GM23338 (cell line): ENCODE results near the gene AGRN. TPM values are rescaled to one million over a fixed set of nuclear protein-coding genes. Genes with fewer than 3 reads are reported as not detected.

Experiments
- ATAC-seq: fragments of 200-7000 bp; cut with Tn5 transposase; 3 replicates; pipeline ENCODE4 v1.9.1; 2020
- DNase-seq: peaks from one replicate; pipeline ENCODE4 v3.0.0-alpha.2; 2015; ENCODE audit warnings: low spot score
- H2AFZ ChIP-seq: fragments of 200-600 bp; sonication (generic); 2 replicates; pipeline ENCODE4 v1.8.0; 2016; ENCODE audit warnings: antibody characterized with exemption, mild to moderate bottlenecking, moderate library complexity
- H3F3A ChIP-seq: fragments of 200-600 bp; sonication (generic); replicated peaks from 2 replicates; pipeline ENCODE4 v1.8.0; 2017; ENCODE audit warnings: antibody characterized with exemption, mixed run types, low read depth
- H3K27ac ChIP-seq: fragments of 200-600 bp; sonication (generic); 2 replicates; pipeline ENCODE4 v1.6.1; 2016; ENCODE audit warnings: low read depth
- H3K27me3 ChIP-seq: fragments of 200-600 bp; sonication (generic); 2 replicates; pipeline ENCODE4 v1.8.0; 2016; ENCODE audit warnings: mild to moderate bottlenecking, mixed run types, moderate library complexity; ENCODE audit not compliant: insufficient read depth
- H3K36me3 ChIP-seq: fragments of 200-600 bp; sonication (generic); 2 replicates; pipeline ENCODE4 v1.8.0; 2016; ENCODE audit warnings: mild to moderate bottlenecking; ENCODE audit not compliant: insufficient read depth
- H3K4me1 ChIP-seq: fragments of 200-600 bp; sonication (generic); 2 replicates; pipeline ENCODE4 v1.8.0; 2016; ENCODE audit warnings: mild to moderate bottlenecking, moderate library complexity; ENCODE audit not compliant: insufficient read depth
- H3K4me2 ChIP-seq: fragments of 200-600 bp; sonication (generic); 2 replicates; pipeline ENCODE4 v1.7.1; 2017; ENCODE audit warnings: mixed run types
- H3K4me3 ChIP-seq: fragments of 200-600 bp; sonication (generic); 2 replicates; pipeline ENCODE4 v1.6.1; 2016; ENCODE audit warnings: mixed run types
- H3K79me2 ChIP-seq: fragments of 200-600 bp; sonication (generic); replicated peaks from 2 replicates; pipeline ENCODE4 v1.8.0; 2017; ENCODE audit warnings: mild to moderate bottlenecking; ENCODE audit not compliant: insufficient read depth
- H3K9me2 ChIP-seq: fragments of 200-600 bp; sonication (generic); 2 replicates; pipeline ENCODE4 v1.8.0; 2017; ENCODE audit not compliant: insufficient read depth
- H4K20me1 ChIP-seq: fragments of 200-600 bp; sonication (generic); replicated peaks from 2 replicates; pipeline ENCODE4 v1.8.0; 2017; ENCODE audit warnings: mild to moderate bottlenecking; ENCODE audit not compliant: insufficient read depth
- H3K27ac Mint-ChIP-seq: 2 replicates; pipeline ENCODE4 v1.8.0; 2020; ENCODE audit warnings: inconsistent platforms, mild to moderate bottlenecking, moderate library complexity, mixed read lengths
- H3K27me3 Mint-ChIP-seq: 3 replicates; pipeline ENCODE4 v1.8.0; 2022; ENCODE audit warnings: low read depth, mild to moderate bottlenecking, moderate library complexity, mixed read lengths, inconsistent platforms; ENCODE audit not compliant: insufficient read depth, poor library complexity
- H3K36me3 Mint-ChIP-seq: 3 replicates; pipeline ENCODE4 v1.8.0; 2021; ENCODE audit warnings: low read depth, mild to moderate bottlenecking, inconsistent platforms, moderate library complexity, mixed read lengths
- H3K4me1 Mint-ChIP-seq: 3 replicates; pipeline ENCODE4 v1.8.0; 2020; ENCODE audit warnings: mild to moderate bottlenecking, inconsistent platforms, mixed read lengths
- H3K4me3 Mint-ChIP-seq: 3 replicates; pipeline ENCODE4 v1.8.0; 2021; ENCODE audit warnings: moderate library complexity, mild to moderate bottlenecking, inconsistent platforms, mixed read lengths
- H3K9me3 Mint-ChIP-seq: 3 replicates; pipeline ENCODE4 v1.8.0; 2020; ENCODE audit warnings: moderate library complexity, mild to moderate bottlenecking, inconsistent platforms, mixed read lengths
- CREB1 ChIP-seq: fragments of 250-450 bp; sonication (Bioruptor Pico); IDR thresholded peaks from 2 replicates; pipeline ENCODE4 v1.5.0; 2020; ENCODE audit warnings: low read depth, mild to moderate bottlenecking, moderate library complexity
- CTCF ChIP-seq, 2 experiments: fragments of 200-600 bp in 1 of 2; sonication (generic) in 1 of 2; conservative IDR thresholded peaks; 2 replicates each; pipeline versions ENCODE4 v1.5.1 to v1.6.1; 2016 to 2017; ENCODE audit warnings: antibody characterized with exemption in 2 of 2, low read depth in 2 of 2, mild to moderate bottlenecking in 2 of 2, moderate library complexity in 1 of 2
- ETS1 ChIP-seq: IDR thresholded peaks from 2 replicates; pipeline ENCODE4 v1.6.1; 2016; ENCODE audit warnings: antibody characterized with exemption
- EZH2 ChIP-seq: fragments of 200-600 bp; sonication (generic); IDR thresholded peaks from one replicate; pipeline ENCODE4 v1.8.0; 2017; ENCODE audit warnings: antibody characterized with exemption, mild to moderate bottlenecking, low read depth; ENCODE audit not compliant: unreplicated experiment
- EZH2phosphoT487 ChIP-seq: fragments of 200-600 bp; sonication (generic); IDR thresholded peaks from one replicate; pipeline ENCODE4 v1.8.1; 2018; ENCODE audit warnings: antibody characterized with exemption; ENCODE audit not compliant: unreplicated experiment
- JUNB ChIP-seq: IDR thresholded peaks from one replicate; pipeline ENCODE4 v1.6.1; 2016; ENCODE audit warnings: antibody characterized with exemption; ENCODE audit not compliant: unreplicated experiment
- NANOG ChIP-seq: IDR thresholded peaks from 2 replicates; pipeline ENCODE4 v1.6.1; 2016; ENCODE audit warnings: antibody characterized with exemption, borderline replicate concordance
- POLR2AphosphoS5 ChIP-seq: IDR thresholded peaks from 2 replicates; pipeline ENCODE4 v1.6.1; 2016; ENCODE audit warnings: antibody characterized with exemption, low read depth
- REST ChIP-seq: IDR thresholded peaks from one replicate; pipeline ENCODE4 v1.6.1; 2018; ENCODE audit warnings: antibody characterized with exemption; ENCODE audit not compliant: unreplicated experiment
- STAT1 ChIP-seq: IDR thresholded peaks from one replicate; pipeline ENCODE4 v1.6.1; 2016; ENCODE audit warnings: antibody characterized with exemption; ENCODE audit not compliant: unreplicated experiment
- ZNF114 ChIP-seq: fragments of 250-450 bp; sonication (Bioruptor Pico); IDR thresholded peaks from 2 replicates; pipeline ENCODE4 v1.5.0; 2020; ENCODE audit warnings: mild to moderate bottlenecking, moderate library complexity
- ZNF331 ChIP-seq: fragments of 250-450 bp; sonication (Bioruptor Pico); IDR thresholded peaks from 2 replicates; pipeline ENCODE4 v1.5.0; 2020; ENCODE audit warnings: low read depth, mild to moderate bottlenecking, moderate library complexity
- ZNF462 ChIP-seq: fragments of 250-450 bp; sonication (Bioruptor Pico); IDR thresholded peaks from 2 replicates; pipeline ENCODE4 v1.5.0; 2020; ENCODE audit warnings: mild to moderate bottlenecking, moderate library complexity
- polyA plus RNA-seq: library from polyadenylated mRNA; unstranded; fragments of >200 nt; fragmentation: Nextera tagmentation; extraction: Ambion mirVana; gene quantifications from 2 replicates; pipeline ENCODE4 v1.2.1, GENCODE V29; 2016
- total RNA-seq: library from RNA; depleted of rRNA; stranded (reverse); fragments of >200 nt; shearing (Covaris generic); gene quantifications from 2 replicates; pipeline ENCODE4 v1.2.3, GENCODE V29; 2014

Gene AGRN
- total and polyA plus RNA-seq, 2 experiments from 2014 or later: 12.3 to 185 TPM

GRCh38 chr1:985126-985525, 34.8 kb upstream of the AGRN start:
- no peak overlapping the region for H3K4me3 ChIP-seq
- Mint-ChIP-seq H3K27ac (no peak overlapping the region), H3K4me3 (no peak overlapping the region), H3K9me3 (no peaks in the 10 kb centered on the region; the same call in 2 of the 3 replicates), H3K27me3 (peaks cover 63% of the 10 kb centered on the region), H3K36me3 (no peaks in the 10 kb centered on the region), H3K4me1 (no peaks in the 10 kb centered on the region)
- H3F3A ChIP-seq: no peaks in the 10 kb centered on the region
- no peak overlapping the region for H3K4me2 ChIP-seq
- ATAC-seq: no peak
- H3K4me1 ChIP-seq: no peaks in the 10 kb centered on the region
- H3K27ac ChIP-seq: no peak overlapping the region
- no peak for TF ChIP-seq EZH2phosphoT487
- TF ChIP-seq REST: no peak
- no peak for TF ChIP-seq ETS1
- TF ChIP-seq CTCF (conservative IDR thresholded peaks at IDR 0.05; ENCODE audit: low read depth in 2 of 2): no peak
- no peak for TF ChIP-seq EZH2
- no peak for TF ChIP-seq NANOG
- no peak for TF ChIP-seq ZNF114 (CRISPR knock-in tag)
- TF ChIP-seq ZNF331 (CRISPR knock-in tag): no peak
- TF ChIP-seq JUNB: no peak
- TF ChIP-seq ZNF462: no peak
- TF ChIP-seq CREB1 (CRISPR knock-in tag): no peak
- no peak for TF ChIP-seq POLR2AphosphoS5
- no peak for TF ChIP-seq STAT1
- no peaks in the 10 kb centered on the region for H4K20me1 ChIP-seq
- no peak for DNase-seq
- peaks cover 62% of the 10 kb centered on the region for H3K27me3 ChIP-seq
- H3K36me3 ChIP-seq: no peaks in the 10 kb centered on the region
- no peaks in the 10 kb centered on the region for H3K9me2 ChIP-seq
- H2AFZ ChIP-seq: no peak overlapping the region
- no peaks in the 10 kb centered on the region for H3K79me2 ChIP-seq
